PC-9 (cell line): ENCODE measurements around the gene PTH1R. TPM values are rescaled to one million over a fixed set of nuclear protein-coding genes. Genes with fewer than 3 reads are reported as not detected.

Source experiments
- BruUV-seq: library from RNA; stranded (reverse); fragments of 400-500 nt; replicated peaks from 2 replicates; lab custom pipeline; 2021; lab: Mats Ljungman, UMichigan
- CTCF ChIA-PET: fragments of 300-600 bp; sonication (Branson Sonifier 250); formaldehyde crosslinking; loops from one replicate; lab custom pipeline; 2022; ENCODE audit warnings: antibody characterized with exemption; lab: Charles Lee
- POLR2A ChIA-PET: fragments of 300-600 bp; sonication (Branson Sonifier 250); formaldehyde crosslinking; loops from one replicate; lab custom pipeline; 2022; ENCODE audit warnings: antibody characterized with exemption; ENCODE audit not compliant: unreplicated experiment; lab: Charles Lee
- DNase-seq, 2 experiments: peaks; one replicate each; pipeline versions ENCODE4 v3.0.0 to v3.0.0-alpha.2; 2015 to 2022; ENCODE audit warnings: mixed read lengths in 1 of 2
- H2AFZ ChIP-seq: fragments of 200-600 bp; sonication (generic); 2 replicates; pipeline ENCODE4 v1.8.1; 2017; ENCODE audit warnings: antibody characterized with exemption
- H3F3A ChIP-seq: fragments of 200-600 bp; sonication (generic); 2 replicates; pipeline ENCODE4 v1.8.1; 2017; ENCODE audit warnings: antibody characterized with exemption, mild to moderate bottlenecking, low read depth; ENCODE audit not compliant: insufficient read depth
- H3K27ac ChIP-seq: fragments of 200-600 bp; sonication (generic); 2 replicates; pipeline ENCODE4 v1.6.1; 2016; ENCODE audit warnings: mixed run types
- H3K27me3 ChIP-seq: fragments of 200-600 bp; sonication (generic); 2 replicates; pipeline ENCODE4 v1.6.1; 2016; ENCODE audit warnings: low read depth, mixed run types; ENCODE audit not compliant: insufficient read depth
- H3K36me3 ChIP-seq: fragments of 200-600 bp; sonication (generic); 2 replicates; pipeline ENCODE4 v1.6.1; 2016; ENCODE audit warnings: low read depth, mixed run types
- H3K4me1 ChIP-seq: fragments of 200-600 bp; sonication (generic); replicated peaks from 2 replicates; pipeline ENCODE4 v1.6.1; 2016; ENCODE audit warnings: mixed run types; ENCODE audit not compliant: insufficient read depth
- H3K4me2 ChIP-seq: fragments of 200-600 bp; sonication (generic); 2 replicates; pipeline ENCODE4 v1.6.1; 2017; ENCODE audit warnings: mixed run types
- H3K4me3 ChIP-seq: fragments of 200-600 bp; sonication (generic); 2 replicates; pipeline ENCODE4 v1.6.1; 2016; ENCODE audit warnings: mixed run types
- H3K79me2 ChIP-seq: fragments of 200-600 bp; sonication (generic); 2 replicates; pipeline ENCODE4 v1.6.1; 2017; ENCODE audit warnings: low read depth, mixed run types
- H3K9me2 ChIP-seq: fragments of 200-600 bp; sonication (generic); 2 replicates; pipeline ENCODE4 v1.8.1; 2017; ENCODE audit warnings: mild to moderate bottlenecking; ENCODE audit not compliant: insufficient read depth
- H3K9me3 ChIP-seq: fragments of 200-600 bp; sonication (generic); 2 replicates; pipeline ENCODE4 v1.8.1; 2016; ENCODE audit warnings: low read depth; ENCODE audit not compliant: insufficient read depth
- H4K20me1 ChIP-seq: fragments of 200-600 bp; sonication (generic); 2 replicates; pipeline ENCODE4 v1.8.1; 2017; ENCODE audit not compliant: insufficient read depth
- EZH2 ChIP-seq: fragments of 200-600 bp; sonication (generic); IDR thresholded peaks from 2 replicates; pipeline ENCODE4 v1.8.0; 2017; ENCODE audit warnings: antibody characterized with exemption, low read depth
- intact Hi-C: fragments of 100-400 bp; cut with micrococcal nuclease; formaldehyde crosslinking; loops from one replicate; pipeline ENCODE4 v1.10.0; 2022; ENCODE audit not compliant: unreplicated experiment
- total RNA-seq: library from RNA; stranded (reverse); gene quantifications from 2 replicates; pipeline ENCODE4 v1.2.3, GENCODE V29; 2021
- TF ChIP-seq, protein P1 (sequence below): fragments of 200-600 bp; sonication (generic); conservative IDR thresholded peaks from 2 replicates; pipeline ENCODE4 v1.6.1; 2017; ENCODE audit warnings: mixed run types, antibody characterized with exemption, mild to moderate bottlenecking, moderate library complexity

PTH1R gene
- total RNA-seq, 1 experiment from 2014 or later: not detected

DNA sequence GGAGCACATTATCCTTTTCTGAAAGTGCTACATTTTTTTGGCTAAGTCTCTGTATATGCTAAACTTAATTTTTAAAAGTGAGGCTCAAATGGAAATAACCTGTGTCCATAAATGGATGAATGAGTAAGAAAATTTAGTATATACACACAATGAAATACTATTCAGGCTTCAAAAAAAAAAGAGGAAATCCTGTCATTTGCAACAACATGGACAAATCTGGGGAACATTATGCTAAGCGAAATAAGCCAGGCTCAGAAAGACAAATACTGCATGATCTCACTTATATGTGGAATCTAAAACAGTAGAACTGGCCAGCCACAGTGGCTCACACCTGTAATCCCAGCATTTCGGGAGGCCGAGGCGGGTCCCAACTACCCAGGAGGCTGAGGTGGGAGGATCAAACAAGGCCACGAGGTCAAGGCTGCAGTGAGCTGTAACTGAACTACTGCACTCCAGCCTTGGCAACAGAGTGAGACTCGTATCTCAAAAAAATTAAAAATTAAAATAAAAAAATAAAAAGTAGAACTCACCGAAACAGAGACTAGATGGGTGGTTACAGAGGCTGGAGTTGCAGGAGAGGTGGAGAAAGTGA, 73.2 kb downstream of the PTH1R start:
- Histone ChIP-seq H3K4me1 (peaks cover 45% of the 10 kb centered on the region), H3K79me2 (peaks cover 87% of the 10 kb centered on the region), H2AFZ (no peak overlapping the region), H3K36me3 (no peaks in the 10 kb centered on the region), H3K4me2 (no peak overlapping the region), H3K4me3 (no peak overlapping the region), H3K9me3 (no peaks in the 10 kb centered on the region), H3K27ac (no peak overlapping the region), H4K20me1 (peaks cover 81% of the 10 kb centered on the region), H3K9me2 (no peaks in the 10 kb centered on the region), H3F3A (peaks cover 44% of the 10 kb centered on the region), H3K27me3 (no peaks in the 10 kb centered on the region)
- intact Hi-C loops: no loop called here
- CTCF ChIA-PET: no interaction called here
- TF ChIP-seq, protein P1, sequence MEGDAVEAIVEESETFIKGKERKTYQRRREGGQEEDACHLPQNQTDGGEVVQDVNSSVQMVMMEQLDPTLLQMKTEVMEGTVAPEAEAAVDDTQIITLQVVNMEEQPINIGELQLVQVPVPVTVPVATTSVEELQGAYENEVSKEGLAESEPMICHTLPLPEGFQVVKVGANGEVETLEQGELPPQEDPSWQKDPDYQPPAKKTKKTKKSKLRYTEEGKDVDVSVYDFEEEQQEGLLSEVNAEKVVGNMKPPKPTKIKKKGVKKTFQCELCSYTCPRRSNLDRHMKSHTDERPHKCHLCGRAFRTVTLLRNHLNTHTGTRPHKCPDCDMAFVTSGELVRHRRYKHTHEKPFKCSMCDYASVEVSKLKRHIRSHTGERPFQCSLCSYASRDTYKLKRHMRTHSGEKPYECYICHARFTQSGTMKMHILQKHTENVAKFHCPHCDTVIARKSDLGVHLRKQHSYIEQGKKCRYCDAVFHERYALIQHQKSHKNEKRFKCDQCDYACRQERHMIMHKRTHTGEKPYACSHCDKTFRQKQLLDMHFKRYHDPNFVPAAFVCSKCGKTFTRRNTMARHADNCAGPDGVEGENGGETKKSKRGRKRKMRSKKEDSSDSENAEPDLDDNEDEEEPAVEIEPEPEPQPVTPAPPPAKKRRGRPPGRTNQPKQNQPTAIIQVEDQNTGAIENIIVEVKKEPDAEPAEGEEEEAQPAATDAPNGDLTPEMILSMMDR: no peak
- no peak for TF ChIP-seq EZH2
- POLR2A ChIA-PET: interaction anchor here (0.9 kb wide), 1 partner anchor 1074 kb away, joined by 6 read pairs; no protein-coding TSS in a partner anchor
- BruUV-seq: no TSS peak
- DNase-seq: no peak

DNA sequence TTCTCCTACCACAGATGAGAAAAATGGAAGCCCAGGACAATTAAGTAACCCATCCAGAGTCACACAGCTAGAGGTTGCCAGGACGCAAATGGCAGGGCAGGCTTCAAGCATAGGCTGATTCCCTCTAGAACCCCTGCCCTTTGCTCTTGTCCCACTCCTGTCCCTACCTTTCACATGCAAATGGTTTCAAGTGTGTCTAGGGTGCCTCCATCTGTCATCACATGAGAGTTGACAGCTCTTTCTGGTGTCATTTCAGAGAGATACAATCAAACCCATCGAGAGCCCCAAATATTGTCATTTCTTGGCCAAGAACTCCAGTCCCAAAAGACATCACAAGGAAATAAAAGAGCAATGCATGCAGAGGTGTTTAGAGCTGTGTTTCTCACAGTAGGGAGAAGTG, 75.3 kb downstream of the PTH1R start:
- peaks cover 87% of the 10 kb centered on the region for H3K79me2 ChIP-seq
- ChIA-PET CTCF (interaction anchor here (0.6 kb wide), 1 partner anchor 323 kb away, joined by 9 read pairs; no protein-coding TSS in a partner anchor), POLR2A (no interaction called here)
- H2AFZ ChIP-seq: no peak overlapping the region
- H3K9me3 ChIP-seq: no peaks in the 10 kb centered on the region
- peaks cover 33% of the 10 kb centered on the region for H3F3A ChIP-seq
- intact Hi-C loops: no loop called here
- no peak overlapping the region for H3K4me2 ChIP-seq
- no peaks in the 10 kb centered on the region for H3K36me3 ChIP-seq
- no peak overlapping the region for H3K27ac ChIP-seq
- BruUV-seq: no TSS peak
- no peak for TF ChIP-seq EZH2
- TF ChIP-seq, protein P1: no peak
- no peaks in the 10 kb centered on the region for H3K9me2 ChIP-seq
- no peak for DNase-seq
- H4K20me1 ChIP-seq: peaks cover 87% of the 10 kb centered on the region
- H3K27me3 ChIP-seq: no peaks in the 10 kb centered on the region
- peaks cover 24% of the 10 kb centered on the region for H3K4me1 ChIP-seq
- no peak overlapping the region for H3K4me3 ChIP-seq

Other genes with a start within 250 kb of the PTH1R start
- gene ALS2CL, start 184.0 kb upstream of the PTH1R start, total RNA-seq: 67.5 and 71.6 TPM in 2 replicates
- gene TMIE, start 176.3 kb upstream of the PTH1R start, total RNA-seq: 6.0 and 6.5 TPM in 2 replicates
- 0.48 and 0.50 TPM in 2 replicates for gene PRSS50, start 159.9 kb upstream of the PTH1R start, total RNA-seq
- gene MYL3, start 14.3 kb upstream of the PTH1R start, total RNA-seq: not detected in 2 replicates
- gene CCDC12, start 99.0 kb downstream of the PTH1R start, total RNA-seq: 39.3 and 43.1 TPM in 2 replicates
- 69.7 and 81.0 TPM in 2 replicates for gene NBEAL2, start 101.9 kb downstream of the PTH1R start, total RNA-seq